Heart left ventricle (tissue), 16 donors: ENCODE results near the gene TGM2. TPM values are rescaled to one million over a fixed set of nuclear protein-coding genes. Genes with fewer than 3 reads are reported as not detected.
A peak's percentile ranks its signal among the peaks of the same experiment; 100 is the strongest.

ENCODE experiments used
- ATAC-seq, 4 donors: fragments of 200-7000 bp; cut with Tn5 transposase; one replicate each; pipeline ENCODE4 v1.9.1; 2020 to 2022; ENCODE audit warnings: moderate library complexity in 4 of 4, mild to moderate bottlenecking in 3 of 4, moderate number of reproducible peaks in 1 of 4
- DNase-seq, 5 donors: peaks; one replicate each; pipeline ENCODE4 v3.0.0-alpha.2; 2020
- H3K27ac ChIP-seq, 12 donors: fragments of 200-600 bp; sonication (generic) in 4 of 12; one replicate each; pipeline versions ENCODE4 v1.5.0 to v1.8.0; 2016 to 2022; ENCODE audit warnings: mild to moderate bottlenecking in 2 of 12
- H3K27me3 ChIP-seq, 9 donors: fragments of 200-600 bp; sonication (generic) in 2 of 9; one replicate each; pipeline versions ENCODE4 v1.5.1 to v1.8.0; 2016 to 2022; ENCODE audit warnings: mild to moderate bottlenecking in 3 of 9
- H3K36me3 ChIP-seq, 9 donors: fragments of 200-600 bp; sonication (generic) in 2 of 9; one replicate each; pipeline versions ENCODE4 v1.5.0 to v1.8.0; 2018 to 2022; ENCODE audit warnings: mild to moderate bottlenecking in 2 of 9
- H3K4me1 ChIP-seq, 12 donors: fragments of 200-600 bp; sonication (generic) in 4 of 12; one replicate each; pipeline versions ENCODE4 v1.5.0 to v1.8.0; 2016 to 2022; ENCODE audit warnings: mild to moderate bottlenecking in 3 of 12
- H3K4me3 ChIP-seq, 12 donors: fragments of 200-600 bp; sonication (generic) in 4 of 12; one replicate each; pipeline versions ENCODE4 v1.5.0 to v1.8.0; 2017 to 2022; ENCODE audit warnings: mild to moderate bottlenecking in 9 of 12, moderate library complexity in 4 of 12
- H3K9me3 ChIP-seq, 12 donors: fragments of 200-600 bp; sonication (generic) in 4 of 12; one replicate each; pipeline versions ENCODE4 v1.5.0 to v1.8.0; 2016 to 2022; ENCODE audit warnings: mild to moderate bottlenecking in 1 of 12
- CTCF ChIP-seq, 12 donors: fragments of 200-600 bp; sonication (generic) in 4 of 12; IDR thresholded peaks; one replicate each; pipeline versions ENCODE4 v1.5.0 to v1.8.0; 2018 to 2022; ENCODE audit warnings: antibody characterized with exemption in 12 of 12, mild to moderate bottlenecking in 5 of 12
- POLR2A ChIP-seq, 2 donors: fragments of 450-650 bp; IDR thresholded peaks; one replicate each; pipeline ENCODE4 v1.6.1; 2017; ENCODE audit warnings: antibody characterized with exemption in 2 of 2, mild to moderate bottlenecking in 2 of 2, moderate library complexity in 2 of 2
- WGBS, 4 donors: extraction: QIAGEN DNeasy Blood & Tissue Kit in 2 of 4; methylation state at CpG; one replicate each; pipeline versions ENCODE4 v1.1.5 to v1.1.7; 2013 to 2018; 5-methylcytosine and 5-hydroxymethylcytosine counted together
- intact Hi-C, 10 donors: fragments of 100-400 bp; cut with DNase I; formaldehyde crosslinking; loops; one replicate each; pipeline versions ENCODE4 v1.11.1 to v1.14.2; 2022
- polyA plus RNA-seq, 2 donors: library from polyadenylated mRNA; stranded (reverse); fragments of 200-250 nt; gene quantifications; one replicate each; pipeline ENCODE4 v1.2.3, GENCODE V29; 2013
- total RNA-seq, 9 donors: library from RNA; depleted of rRNA in 2 of 9; stranded (reverse); fragments of >200 nt in 2 of 9; fragmentation: NEBNext Ultra II Directional in 3 of 9; extraction: Animal tissue kit (Norgen Biotek cat#: 25700) in 3 of 9; gene quantifications; one replicate each; pipeline versions ENCODE4 v1.1.0 to v1.2.4, GENCODE V29; 2016 to 2023
- donor health status: ischemic (EF 13 %, LVEDD 7.1; RV severe dilation, severe dysfunction).
- donor health status: healthy with polysubstance abuse.
- donor health status: DM: no; HTN: yes; CAD: no.
- donor health status: DM: no; HTN: no; CAD: no.
- donor health status: ischemic (EF 25% LVEDD 6.9; RV normal size, moderate dysfunction).
- donor health status: ischemic (EF 25% LVEDD 5.7; RV mildly dilated, moderate dysfunction).
- donor health status: healthy.
- donor health status: DM: yes; HTN: yes; CAD: no.
- donor health status: ischemic (EF 35%, LVEDD 5.7; RV mildly dilated, moderate dysfunction).
- donor health status: nonischemic (EF 11% LVEDD 7.7; RV severe dilation, severe dysfunction).
- donor health status: DM: yes; HTN: yes; CAD: no.
- donor health status: PGD.
- donor health status: ischemic (EF 29% LVEDD 5.4; RV normal size, mild dysfunction).
- donor health status: nonischemic (EF 23%, LVEDD 6.1; RV moderate dilation, normal function).

Gene TGM2
- total and polyA plus RNA-seq, 11 donors: 211 to 1,146 (median 567) TPM

DNA sequence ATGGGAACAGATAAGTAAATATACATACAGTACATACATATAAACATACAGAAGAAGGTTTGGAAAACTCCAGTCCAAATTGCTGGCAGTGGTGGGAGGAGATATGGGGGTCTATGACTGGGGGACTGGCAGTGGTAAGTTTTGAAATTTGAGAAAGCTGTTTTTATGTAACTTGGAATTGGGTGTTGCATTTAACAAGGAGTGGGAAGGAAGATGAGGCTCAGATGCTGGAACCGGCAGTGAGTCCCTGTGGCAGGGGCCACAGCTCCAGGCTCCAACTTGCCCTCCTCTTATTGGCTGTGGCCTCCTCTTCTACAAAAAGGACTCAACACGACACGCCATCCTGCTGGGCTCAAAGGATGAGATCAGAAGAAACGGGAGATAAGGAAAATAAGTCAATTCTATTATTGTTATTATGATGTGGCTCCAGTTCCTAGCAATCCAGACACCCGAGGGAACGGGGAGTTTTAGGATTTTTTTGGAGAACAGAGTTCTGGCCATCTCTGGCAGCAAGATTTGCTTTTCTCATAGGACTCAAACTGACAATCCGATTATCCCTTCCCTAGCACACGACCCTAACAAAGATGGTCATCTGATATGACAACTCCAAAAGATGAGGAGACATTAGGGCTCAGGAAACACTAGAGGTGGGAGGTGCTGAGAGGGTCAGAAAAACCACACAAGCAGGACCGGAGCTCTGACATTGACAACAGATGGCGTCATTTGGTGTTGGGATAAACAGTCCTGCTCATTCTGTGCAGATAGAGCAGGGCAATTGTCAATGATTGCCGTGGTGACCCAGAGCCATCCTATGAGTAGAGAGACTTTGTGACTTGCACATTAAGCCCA lies 6.0 kb upstream of the TGM2 start:
- H3K4me1 ChIP-seq: peaks cover 0 to 63% (median 24%) of the 10 kb centered on the region in 12 donors
- H3K9me3 ChIP-seq: no peaks in the 10 kb centered on the region
- no peaks in the 10 kb centered on the region for H3K36me3 ChIP-seq
- intact Hi-C loops: loop anchor here in 2 of 10 donors (5.0 kb wide), 1 partner anchor 51 kb away; no protein-coding TSS in a partner anchor
- no peak for TF ChIP-seq CTCF (IDR thresholded peaks at IDR 0.05)
- no peak for TF ChIP-seq POLR2A (IDR thresholded peaks at IDR 0.05)
- no peaks in the 10 kb centered on the region for H3K27me3 ChIP-seq
- 46 to 62% (median 52%) methylated on average over 11 of the region's 11 CpGs for WGBS, 4 donors
- peak overlapping the region in 9 of 12 donors; percentile 36 to 89 (median 60) for H3K27ac ChIP-seq
- DNase-seq (peak in 1 of 5 donors; percentile 71), ATAC-seq (peak in 3 of 4 donors; percentile 10 to 41 (median 39))
- no peak overlapping the region for H3K4me3 ChIP-seq

GRCh38 chr20:38170219-38170825 lies 5.3 kb upstream of the TGM2 start:
- Histone ChIP-seq H3K4me3 (no peak overlapping the region), H3K4me1 (peaks cover 0 to 65% (median 26%) of the 10 kb centered on the region in 12 donors), H3K9me3 (no peaks in the 10 kb centered on the region), H3K27ac (peak overlapping the region in 9 of 12 donors; percentile 30 to 89 (median 55)), H3K36me3 (no peaks in the 10 kb centered on the region), H3K27me3 (no peaks in the 10 kb centered on the region)
- intact Hi-C loops: loop anchor here in 2 of 10 donors (5.0 kb wide), 1 partner anchor 52 kb away; no protein-coding TSS in a partner anchor
- WGBS, 4 donors: 57 to 78% (median 77%) methylated on average over 7 to 8 of the region's 8 CpGs
- no peak for DNase-seq
- TF ChIP-seq CTCF (IDR thresholded peaks at IDR 0.05): no peak
- no peak for TF ChIP-seq POLR2A (IDR thresholded peaks at IDR 0.05)
- no peak for ATAC-seq

DNA sequence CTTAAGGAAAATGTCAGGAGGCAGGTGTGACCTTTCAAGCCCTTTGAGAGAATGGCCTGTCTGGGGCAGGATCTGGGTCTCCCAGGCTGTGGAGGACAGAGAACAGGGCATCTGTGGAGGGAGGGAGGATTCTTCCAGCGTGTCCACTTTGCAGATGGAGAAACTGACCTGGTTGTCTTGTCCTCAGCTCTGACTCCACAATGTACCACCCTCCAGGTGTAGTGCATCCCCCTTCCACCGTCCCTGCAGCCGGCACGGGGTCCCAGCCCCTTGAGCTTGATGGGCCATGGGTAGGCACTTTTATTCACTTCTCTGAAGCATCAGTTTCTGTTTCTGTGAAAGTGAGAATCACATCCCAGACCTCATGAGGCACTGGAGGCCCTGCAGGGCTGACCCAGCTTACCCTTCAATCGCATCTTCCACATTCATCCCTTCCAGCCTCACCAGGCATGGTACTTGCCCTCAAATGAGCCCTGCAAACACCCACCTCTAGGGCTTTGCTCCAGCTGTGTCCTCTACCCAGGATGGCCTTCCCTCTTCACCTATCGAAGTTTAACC lies 4.6 kb upstream of the TGM2 start:
- ATAC-seq (no peak), DNase-seq (no peak)
- no peaks in the 10 kb centered on the region for H3K27me3 ChIP-seq
- no peaks in the 10 kb centered on the region for H3K9me3 ChIP-seq
- H3K4me1 ChIP-seq: peaks cover 0 to 69% (median 27%) of the 10 kb centered on the region in 12 donors
- intact Hi-C loops: loop anchor here in 9 of 10 donors (2.0 to 10.0 kb wide), 7 partner anchors 48 to 112 kb away; no protein-coding TSS in a partner anchor
- H3K4me3 ChIP-seq: no peak overlapping the region
- TF ChIP-seq POLR2A (IDR thresholded peaks at IDR 0.05) (no peak), CTCF (IDR thresholded peaks at IDR 0.05) (no peak)
- 89 to 95% (median 90%) methylated on average over 4 to 6 of the region's 6 CpGs for WGBS, 4 donors
- H3K36me3 ChIP-seq: no peaks in the 10 kb centered on the region
- peak overlapping the region in 7 of 12 donors; percentile 28 to 89 (median 62) for H3K27ac ChIP-seq
